ENCODE results near the gene ZBTB7A.

DNA sequence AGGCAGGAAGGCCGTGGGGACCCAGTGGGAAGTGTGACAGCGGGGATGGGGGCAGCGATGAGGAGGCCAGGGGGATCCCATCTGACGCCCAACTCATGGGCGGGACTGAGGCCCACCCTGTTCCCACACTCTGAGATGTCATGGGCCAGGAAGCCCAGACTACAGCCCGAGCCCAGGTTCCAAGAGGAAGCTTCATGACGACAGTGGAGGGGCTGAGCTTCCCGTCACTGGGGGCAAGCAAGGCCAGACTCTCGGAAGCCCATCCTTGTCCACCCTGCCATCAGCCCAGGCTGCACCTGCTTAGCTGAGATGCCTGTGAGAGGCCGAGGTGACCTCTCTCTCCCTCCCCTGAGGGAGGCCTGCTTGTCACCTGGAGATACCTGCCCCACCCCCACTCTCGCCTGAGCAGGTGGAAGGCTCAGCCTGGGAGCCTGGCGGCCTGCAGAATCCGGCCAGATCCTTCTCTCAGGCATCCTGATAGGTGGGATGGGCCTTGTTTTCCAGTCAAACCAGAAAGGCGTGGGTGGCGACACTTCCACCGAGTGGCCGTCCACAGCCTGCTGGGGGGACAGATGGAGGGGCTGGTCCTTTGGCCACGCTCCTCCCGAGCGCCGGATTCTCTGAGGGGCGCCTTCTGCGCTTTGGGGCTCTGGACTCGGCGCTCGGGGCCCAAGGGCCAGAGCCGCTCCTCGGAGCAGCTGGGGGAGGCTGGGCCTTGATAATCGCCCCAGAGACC is 4.8 kb downstream of the ZBTB7A start:
- TF ChIP-seq POLR2A (IDR thresholded peaks at IDR 0.05; ENCODE audit: low read depth, low read length), result no peak
- TF ChIP-seq, protein P1, sequence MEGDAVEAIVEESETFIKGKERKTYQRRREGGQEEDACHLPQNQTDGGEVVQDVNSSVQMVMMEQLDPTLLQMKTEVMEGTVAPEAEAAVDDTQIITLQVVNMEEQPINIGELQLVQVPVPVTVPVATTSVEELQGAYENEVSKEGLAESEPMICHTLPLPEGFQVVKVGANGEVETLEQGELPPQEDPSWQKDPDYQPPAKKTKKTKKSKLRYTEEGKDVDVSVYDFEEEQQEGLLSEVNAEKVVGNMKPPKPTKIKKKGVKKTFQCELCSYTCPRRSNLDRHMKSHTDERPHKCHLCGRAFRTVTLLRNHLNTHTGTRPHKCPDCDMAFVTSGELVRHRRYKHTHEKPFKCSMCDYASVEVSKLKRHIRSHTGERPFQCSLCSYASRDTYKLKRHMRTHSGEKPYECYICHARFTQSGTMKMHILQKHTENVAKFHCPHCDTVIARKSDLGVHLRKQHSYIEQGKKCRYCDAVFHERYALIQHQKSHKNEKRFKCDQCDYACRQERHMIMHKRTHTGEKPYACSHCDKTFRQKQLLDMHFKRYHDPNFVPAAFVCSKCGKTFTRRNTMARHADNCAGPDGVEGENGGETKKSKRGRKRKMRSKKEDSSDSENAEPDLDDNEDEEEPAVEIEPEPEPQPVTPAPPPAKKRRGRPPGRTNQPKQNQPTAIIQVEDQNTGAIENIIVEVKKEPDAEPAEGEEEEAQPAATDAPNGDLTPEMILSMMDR (conservative IDR thresholded peaks at IDR 0.05; ENCODE audit: low read depth, low read length), result no peak
- no peak for TF ChIP-seq MAFK (IDR thresholded peaks at IDR 0.05; ENCODE audit: low read depth, low read length)
- TF ChIP-seq FOS (IDR thresholded peaks at IDR 0.05; ENCODE audit: low read depth, low read length), result no peak
- TF ChIP-seq, protein P2, sequence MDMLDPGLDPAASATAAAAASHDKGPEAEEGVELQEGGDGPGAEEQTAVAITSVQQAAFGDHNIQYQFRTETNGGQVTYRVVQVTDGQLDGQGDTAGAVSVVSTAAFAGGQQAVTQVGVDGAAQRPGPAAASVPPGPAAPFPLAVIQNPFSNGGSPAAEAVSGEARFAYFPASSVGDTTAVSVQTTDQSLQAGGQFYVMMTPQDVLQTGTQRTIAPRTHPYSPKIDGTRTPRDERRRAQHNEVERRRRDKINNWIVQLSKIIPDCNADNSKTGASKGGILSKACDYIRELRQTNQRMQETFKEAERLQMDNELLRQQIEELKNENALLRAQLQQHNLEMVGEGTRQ (IDR thresholded peaks at IDR 0.05; ENCODE audit: low read depth, low read length), result no peak
- TF ChIP-seq MXI1 (IDR thresholded peaks at IDR 0.05; ENCODE audit: borderline replicate concordance, low read depth, low read length), result no peak
